NCI-H524 (cell line): ENCODE data around the gene RTEL1.
"Not testable (repeated sequence)": the region's sequence is repeated elsewhere in the genome, so short reads cannot be mapped to it uniquely, and the experiment has no call there.

Experiments used
- DNase-seq, 2 experiments: peaks; one replicate each; lab custom pipeline; 2025; lab: John Stamatoyannopoulos, UW

The RTEL1 gene

DNA sequence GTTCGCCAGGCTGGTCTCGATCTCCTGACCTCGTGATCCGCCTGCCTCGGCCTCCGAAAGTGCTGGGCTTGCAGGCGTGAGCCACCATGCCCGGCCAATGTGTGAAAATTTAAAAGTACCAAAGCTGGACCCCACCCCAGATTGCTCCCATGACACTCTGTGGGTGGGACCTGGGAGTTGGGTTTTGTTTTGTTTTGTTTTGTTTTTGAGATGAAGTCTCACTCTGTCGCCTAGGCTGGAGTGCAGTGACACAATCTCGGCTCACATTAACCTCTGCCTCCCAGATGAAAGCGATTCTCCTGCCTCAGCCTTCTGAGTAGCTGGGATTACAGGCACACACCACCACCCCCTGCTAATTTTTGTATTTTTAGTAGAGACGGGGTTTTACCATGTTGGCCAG is 13.6 kb downstream of the RTEL1 start:
- DNase-seq = not testable (repeated sequence)

DNA sequence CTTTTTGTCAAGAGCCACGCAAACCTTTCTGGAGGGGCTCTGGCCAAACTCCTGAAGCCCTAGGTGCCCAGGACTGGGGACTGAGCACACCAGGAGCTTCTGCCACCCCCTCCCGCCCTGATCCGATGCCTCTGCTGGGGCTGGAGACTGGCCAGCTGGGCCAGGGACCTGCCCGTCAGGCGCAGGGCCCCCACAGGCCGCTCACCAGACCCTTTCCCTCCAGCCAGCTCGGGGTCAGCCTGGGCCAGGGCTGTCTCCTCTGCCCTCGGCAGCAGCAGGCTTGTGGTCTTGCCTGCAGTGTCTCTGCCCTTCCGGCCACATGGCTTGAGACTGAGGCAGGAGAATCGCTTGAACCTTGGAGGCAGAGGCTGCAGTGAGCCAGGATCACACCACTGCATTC is 14.6 kb downstream of the RTEL1 start:
- DNase-seq = no peak

DNA sequence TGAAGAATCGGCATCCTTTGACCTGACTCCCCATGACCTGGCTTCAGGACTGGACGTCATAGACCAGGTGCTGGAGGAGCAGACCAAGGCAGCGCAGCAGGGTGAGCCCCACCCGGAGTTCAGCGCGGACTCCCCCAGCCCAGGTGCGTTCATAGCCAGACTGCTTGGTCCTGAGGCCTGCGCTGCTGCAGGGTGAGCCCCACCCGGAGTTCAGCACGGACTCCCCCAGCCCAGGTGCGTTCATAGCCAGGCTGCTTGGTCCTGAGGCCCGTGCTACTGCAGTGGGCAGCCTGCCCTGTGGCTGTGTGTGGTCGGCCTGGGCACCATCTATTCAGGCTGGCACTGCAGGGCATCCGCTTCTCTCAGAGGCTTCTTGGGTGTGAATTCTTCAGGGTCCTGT is 15.8 kb downstream of the RTEL1 start:
- no peak for DNase-seq

- DNase-seq = no peak
Measured at GRCh38 chr20:63675681-63676368, 17.7 kb downstream of the RTEL1 start.

DNA sequence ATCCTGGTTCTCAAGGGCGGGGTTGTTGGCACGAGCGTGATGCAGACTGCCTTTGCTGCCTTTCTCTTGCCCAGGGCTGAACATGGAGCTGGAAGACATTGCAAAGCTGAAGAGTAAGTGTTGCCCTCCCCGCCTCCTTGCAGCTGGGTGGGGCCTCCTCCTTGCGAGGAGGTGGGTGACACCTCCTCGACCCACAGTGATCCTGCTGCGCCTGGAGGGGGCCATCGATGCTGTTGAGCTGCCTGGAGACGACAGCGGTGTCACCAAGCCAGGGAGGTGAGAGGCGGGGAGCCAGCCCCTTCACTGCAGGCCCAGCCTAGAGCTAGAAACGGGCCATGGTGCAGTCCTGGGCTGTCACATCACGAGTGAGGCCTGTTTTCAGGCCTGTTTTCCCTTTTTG is 20.0 kb downstream of the RTEL1 start:
- DNase-seq = no peak

GRCh38 chr20:63678667-63679465 is 20.8 kb downstream of the RTEL1 start:
- DNase-seq = no peak

DNA sequence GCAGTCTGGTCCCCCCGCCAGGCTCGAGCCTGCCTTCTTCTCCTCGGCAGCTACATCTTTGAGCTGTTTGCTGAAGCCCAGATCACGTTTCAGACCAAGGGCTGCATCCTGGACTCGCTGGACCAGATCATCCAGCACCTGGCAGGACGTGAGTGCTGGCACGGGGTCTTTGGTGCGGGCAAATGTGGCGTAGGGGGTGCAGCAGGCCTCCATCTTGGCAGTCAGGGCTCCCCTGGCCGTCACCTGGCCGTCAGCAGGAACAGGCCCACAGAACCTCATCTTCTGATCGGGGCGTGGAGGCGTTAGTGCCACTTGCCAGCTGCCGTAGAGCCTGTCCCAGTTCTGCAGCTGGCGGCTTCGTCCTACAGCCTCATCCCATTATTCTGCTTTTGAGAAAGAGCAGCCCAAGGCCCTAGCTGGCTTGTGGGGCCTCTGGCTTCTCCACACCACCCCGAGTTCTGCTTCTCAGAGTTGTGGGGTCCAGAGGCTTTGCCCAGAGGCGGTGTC is 21.7 kb downstream of the RTEL1 start:
- DNase-seq = no peak

- DNase-seq = no peak
Measured at GRCh38 chr20:63680427-63680826, 22.3 kb downstream of the RTEL1 start.

GRCh38 chr20:63680857-63681608 is 22.9 kb downstream of the RTEL1 start:
- no peak for DNase-seq

DNA sequence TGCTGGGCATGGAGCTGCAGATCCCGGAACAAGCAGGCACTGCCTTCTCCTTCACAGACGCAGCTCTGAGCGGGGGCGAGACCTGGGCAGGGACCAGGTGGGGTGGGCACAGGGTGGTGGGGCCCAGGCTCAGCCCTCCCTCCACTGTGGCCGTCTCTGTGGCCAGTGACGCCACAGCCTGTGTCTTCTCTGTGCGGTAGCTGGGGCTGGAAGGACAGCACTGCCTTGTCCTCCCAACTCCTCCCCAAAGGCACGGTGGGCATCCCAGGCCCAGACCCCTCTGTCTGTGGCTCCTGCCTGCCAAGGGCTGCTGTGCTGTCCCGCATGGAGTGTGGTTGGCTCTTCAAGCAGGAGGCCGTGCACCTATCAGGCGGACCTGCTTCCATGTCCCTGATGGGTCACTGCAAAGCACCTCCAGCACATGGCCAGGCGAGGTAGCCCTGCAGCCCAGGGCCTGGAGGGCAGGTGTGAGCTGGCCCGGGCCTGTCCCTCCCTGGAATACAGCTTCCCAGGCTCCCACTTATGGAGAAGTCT is 23.6 kb downstream of the RTEL1 start:
- no peak for DNase-seq

DNA sequence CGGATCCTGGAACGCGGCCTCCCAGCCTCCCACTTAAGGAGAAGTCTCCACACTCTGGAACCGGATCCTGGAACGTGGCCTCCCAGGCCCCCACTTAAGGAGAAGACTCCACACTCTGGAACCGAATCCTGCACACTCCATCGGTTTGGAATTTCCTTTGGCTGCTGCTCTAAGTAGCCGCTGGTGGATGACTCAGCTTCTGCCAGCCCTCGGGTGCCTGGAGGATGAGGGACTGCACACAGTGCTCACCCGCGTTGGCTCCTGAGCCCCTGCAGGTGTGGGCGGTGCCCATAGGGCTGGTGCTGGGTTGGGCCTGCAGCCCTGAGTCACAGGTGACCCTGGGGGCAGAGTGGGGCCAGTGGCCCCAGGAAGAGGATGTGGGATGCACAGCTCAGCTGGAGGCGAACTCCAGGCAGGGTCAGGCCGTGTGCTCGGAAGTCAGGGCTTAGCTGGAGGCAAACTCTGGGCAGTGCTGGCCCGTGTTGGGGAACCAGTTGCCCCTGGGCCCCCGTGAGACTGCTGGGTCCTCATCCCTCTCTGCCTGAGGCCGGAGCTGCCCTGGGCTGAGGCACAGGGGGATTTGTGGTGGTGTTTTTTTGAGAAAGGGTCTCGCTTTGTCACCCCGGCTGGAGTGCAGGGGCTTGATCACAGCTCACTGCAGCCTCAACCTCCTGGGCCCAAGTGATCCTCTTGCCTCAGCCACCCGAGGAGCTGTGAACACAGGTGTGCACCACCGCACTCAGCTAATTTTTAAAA is 24.4 kb downstream of the RTEL1 start:
- DNase-seq = no peak

DNA sequence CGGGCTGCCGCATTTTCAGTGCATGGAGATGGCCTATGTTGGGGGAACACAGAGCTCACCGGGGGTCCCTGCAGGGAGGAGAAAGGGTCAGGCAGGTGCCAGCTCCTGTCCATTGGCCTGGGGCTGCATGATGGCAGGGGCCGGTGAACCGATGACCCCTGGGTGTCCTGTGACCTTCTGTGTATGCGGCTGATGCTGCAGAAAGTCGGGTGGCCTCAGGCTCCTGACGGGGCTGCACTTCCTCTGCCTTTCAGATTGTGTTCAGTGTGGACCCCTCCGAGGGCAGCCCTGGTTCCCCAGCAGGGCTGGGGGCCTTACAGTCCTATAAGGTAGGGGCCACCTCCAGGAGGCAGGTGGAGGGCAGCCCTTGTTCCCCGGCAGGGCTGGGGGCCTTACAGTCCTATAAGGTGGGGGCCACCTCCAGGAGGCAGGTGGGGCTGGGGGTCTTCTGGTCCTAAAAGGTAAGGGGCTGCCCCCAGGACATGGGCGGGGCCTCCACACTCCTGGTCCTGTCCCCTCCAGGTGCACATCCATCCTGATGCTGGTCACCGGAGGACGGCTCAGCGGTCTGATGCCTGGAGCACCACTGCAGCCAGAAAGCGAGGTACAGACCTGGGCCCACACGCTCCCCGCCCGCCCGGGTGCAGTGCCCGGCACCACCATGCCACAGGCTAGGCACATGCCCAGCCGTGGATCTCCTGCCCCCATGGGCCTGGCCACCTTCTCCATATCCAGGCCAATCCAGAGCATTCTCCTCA is 27.3 kb downstream of the RTEL1 start:
- DNase-seq = no peak

DNA sequence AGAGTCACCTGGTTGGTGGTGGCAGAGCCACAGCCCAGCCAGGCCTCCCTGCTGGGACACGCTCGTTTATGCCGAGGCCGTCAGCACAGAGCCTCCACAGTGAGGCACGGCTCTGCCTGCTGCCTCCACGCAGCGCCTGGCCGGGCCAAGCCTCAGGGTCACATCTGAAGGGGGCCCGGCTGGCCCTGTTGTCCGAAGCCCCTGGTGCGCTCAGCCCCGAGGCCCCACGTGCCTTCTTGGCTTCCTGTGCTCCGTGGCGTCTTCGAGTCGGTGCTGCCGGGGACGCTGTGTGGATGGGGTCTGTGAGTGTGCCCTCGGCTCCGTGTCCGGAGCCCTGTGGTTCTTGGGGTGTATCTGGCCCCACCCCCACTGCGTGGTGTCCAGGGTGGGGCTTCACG is 28.0 kb downstream of the RTEL1 start:
- no peak for DNase-seq

DNA sequence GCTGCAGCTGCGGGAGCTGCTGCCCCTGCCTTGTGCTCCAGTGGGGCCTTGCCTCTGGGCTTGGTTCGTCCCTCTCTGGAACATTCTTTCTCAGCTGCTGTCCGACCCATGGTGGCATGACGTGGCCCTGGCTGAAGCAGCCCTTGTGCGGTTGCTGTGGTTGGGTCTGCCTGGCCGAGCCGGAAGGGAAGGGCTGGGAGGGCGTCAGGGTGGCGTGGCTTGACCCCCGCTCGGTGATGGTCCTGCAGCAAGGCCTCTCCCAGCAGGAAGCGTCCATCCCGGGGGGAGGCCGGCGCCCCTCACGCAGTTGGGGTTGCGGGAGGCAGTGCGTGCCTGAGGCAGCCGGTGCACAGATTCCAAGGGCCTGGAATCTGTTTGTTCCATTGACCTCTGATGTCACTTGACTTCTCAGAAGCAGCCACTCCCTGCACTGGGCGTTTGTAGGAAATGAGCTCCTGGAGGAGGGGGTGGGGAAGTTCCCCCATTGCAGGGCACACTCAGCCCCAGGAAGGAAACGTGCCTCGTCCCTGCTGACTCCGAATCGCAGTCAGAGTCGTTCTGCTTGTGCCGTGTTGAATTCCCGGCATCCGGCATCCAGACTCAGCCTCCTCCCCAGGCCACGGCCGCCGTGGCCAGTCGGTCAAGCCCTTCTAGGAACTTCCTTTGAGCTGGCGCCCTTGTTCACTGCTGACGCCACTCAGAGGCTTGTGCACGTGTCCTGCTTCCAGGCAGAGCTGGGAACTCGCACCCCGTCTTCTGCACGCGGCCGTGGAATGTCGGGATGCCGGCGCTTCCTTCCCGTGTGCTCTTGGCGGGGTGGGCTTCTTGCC is 28.6 kb downstream of the RTEL1 start:
- no peak for DNase-seq

- DNase-seq = no peak
Measured at GRCh38 chr20:63687419-63688178, 29.5 kb downstream of the RTEL1 start.

GRCh38 chr20:63688228-63689045 is 30.3 kb downstream of the RTEL1 start:
- DNase-seq = no peak

DNA sequence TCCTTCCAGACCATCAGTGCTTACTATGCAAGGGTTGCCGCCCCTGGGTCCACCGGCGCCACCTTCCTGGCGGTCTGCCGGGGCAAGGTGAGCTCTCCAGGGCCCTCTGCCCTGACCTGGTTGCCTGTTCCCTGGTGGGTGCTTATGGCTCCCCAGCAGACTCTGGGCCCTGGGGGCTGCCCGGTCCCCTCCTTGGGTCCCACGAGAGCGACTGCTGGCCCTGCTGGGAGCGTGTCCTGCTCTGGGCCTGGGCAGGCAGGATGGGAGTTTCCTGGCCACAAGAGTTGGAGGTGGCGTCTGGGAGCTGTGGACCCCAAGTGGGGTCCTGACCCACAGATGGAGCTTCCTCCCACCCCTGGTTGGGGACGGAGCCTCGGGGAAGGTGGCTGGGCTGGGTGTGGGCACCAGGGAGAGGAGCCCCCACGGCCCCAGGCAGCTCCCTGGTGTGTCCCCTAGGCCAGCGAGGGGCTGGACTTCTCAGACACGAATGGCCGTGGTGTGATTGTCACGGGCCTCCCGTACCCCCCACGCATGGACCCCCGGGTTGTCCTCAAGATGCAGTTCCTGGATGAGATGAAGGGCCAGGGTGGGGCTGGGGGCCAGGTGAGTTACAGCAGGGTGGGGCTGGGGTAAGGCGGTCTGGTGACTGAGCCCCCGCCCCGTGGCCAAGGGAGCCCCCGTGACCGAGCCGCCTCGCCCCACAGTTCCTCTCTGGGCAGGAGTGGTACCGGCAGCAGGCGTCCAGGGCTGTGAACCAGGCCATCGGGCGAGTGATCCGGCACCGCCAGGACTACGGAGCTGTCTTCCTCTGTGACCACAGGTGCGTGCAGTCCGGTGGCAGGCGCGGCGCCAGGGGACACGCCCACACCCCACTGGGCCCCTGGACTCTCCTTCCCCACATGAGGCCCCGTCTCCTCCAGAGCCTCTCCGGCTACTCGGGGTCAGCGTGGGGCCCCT is 31.2 kb downstream of the RTEL1 start:
- no peak for DNase-seq
